Gastrocnemius medialis (tissue), 4 donors: ENCODE measurements around the gene SCN9A. TPM values are rescaled to one million over a fixed set of nuclear protein-coding genes. Genes with fewer than 3 reads are reported as not detected.

Experiments used
- ATAC-seq, 2 donors: fragments of 150-250 bp; one replicate each; pipeline ENCODE4 v1.9.1; 2016
- DNase-seq, 2 donors: peaks; one replicate each; pipeline ENCODE4 v3.0.0-alpha.2; 2019
- H3K27ac ChIP-seq, 4 donors: fragments of 200-600 bp; sonication (generic); 1 replicate in 1 of 4; 2 replicates in 3 of 4; pipeline ENCODE4 v1.5.1; 2016 to 2018; ENCODE audit warnings: mild to moderate bottlenecking in 2 of 4, moderate library complexity in 1 of 4
- H3K27me3 ChIP-seq, 3 donors: fragments of 200-600 bp; sonication (generic) in 2 of 3; 1 replicate in 1 of 3; 2 replicates in 2 of 3; pipeline versions ENCODE4 v1.5.1 to v1.6.0; 2016 to 2019; ENCODE audit warnings: mild to moderate bottlenecking in 1 of 3, moderate library complexity in 1 of 3
- H3K36me3 ChIP-seq, 2 donors: fragments of 200-600 bp; sonication (generic) in 1 of 2; one replicate each; pipeline ENCODE4 v1.5.1; 2017 to 2018
- H3K4me1 ChIP-seq, 2 donors: fragments of 200-600 bp; sonication (generic) in 1 of 2; one replicate each; pipeline ENCODE4 v1.5.1; 2016 to 2017; ENCODE audit warnings: mild to moderate bottlenecking in 2 of 2
- H3K4me3 ChIP-seq, 4 donors: fragments of 200-600 bp; sonication (generic) in 3 of 4; 1 replicate in 1 of 4; 2 replicates in 3 of 4; pipeline ENCODE4 v1.5.1; 2016 to 2019; ENCODE audit warnings: mild to moderate bottlenecking in 2 of 4
- H3K9me3 ChIP-seq, 3 donors: fragments of 200-600 bp; sonication (generic) in 2 of 3; 1 replicate in 1 of 3; 2 replicates in 2 of 3; pipeline ENCODE4 v1.5.1; 2016 to 2019
- POLR2A ChIP-seq, 2 donors: fragments of 450-650 bp; IDR thresholded peaks; one replicate each; pipeline ENCODE4 v1.6.1; 2017; ENCODE audit warnings: antibody characterized with exemption in 2 of 2, mild to moderate bottlenecking in 2 of 2, moderate library complexity in 2 of 2
- in situ Hi-C, 4 donors: fragments of 200-750 bp; cut with MboI; loops; one replicate each; pipeline versions ENCODE4 v1.15.0 to v1.8.0; 2017; ENCODE audit warnings: low sequenced_read_pairs in 4 of 4
- intact Hi-C: fragments of 100-400 bp; cut with DNase I; formaldehyde crosslinking; loops from one replicate; pipeline ENCODE4 v1.15.1; 2023; ENCODE audit warnings: low total_unique reads
- total RNA-seq, 4 donors: library from RNA; depleted of rRNA; stranded (reverse); fragments of >200 nt; gene quantifications; one replicate each; pipeline versions ENCODE4 v1.1.0 to v1.2.3, GENCODE V29; 2016
- TF ChIP-seq, protein P1 (sequence below), 5 experiments: fragments of 450-650 bp in 3 of 5; fragments of 200-600 bp in 2 of 5; sonication (generic) in 2 of 5; IDR thresholded peaks in 4 of 5; conservative IDR thresholded peaks in 1 of 5; 1 replicate in 4 of 5; 2 replicates in 1 of 5; pipeline ENCODE4 v1.5.1; 2016 to 2019; ENCODE audit warnings: antibody characterized with exemption in 5 of 5, mild to moderate bottlenecking in 3 of 5, moderate library complexity in 3 of 5

SCN9A gene
- total RNA-seq, 4 donors from 2014 or later = 0.10 to 1.1 (median 0.49) TPM

- Histone ChIP-seq H3K27me3 (no peaks in the 10 kb centered on the region), H3K36me3 (no peaks in the 10 kb centered on the region), H3K27ac (no peak overlapping the region), H3K4me1 (no peaks in the 10 kb centered on the region), H3K4me3 (no peak overlapping the region), H3K9me3 (no peaks in the 10 kb centered on the region)
- intact Hi-C loops = no loop called here
- ATAC-seq = no peak
- in situ Hi-C loops = no loop called here
- DNase-seq = no peak
- TF ChIP-seq, protein P1, sequence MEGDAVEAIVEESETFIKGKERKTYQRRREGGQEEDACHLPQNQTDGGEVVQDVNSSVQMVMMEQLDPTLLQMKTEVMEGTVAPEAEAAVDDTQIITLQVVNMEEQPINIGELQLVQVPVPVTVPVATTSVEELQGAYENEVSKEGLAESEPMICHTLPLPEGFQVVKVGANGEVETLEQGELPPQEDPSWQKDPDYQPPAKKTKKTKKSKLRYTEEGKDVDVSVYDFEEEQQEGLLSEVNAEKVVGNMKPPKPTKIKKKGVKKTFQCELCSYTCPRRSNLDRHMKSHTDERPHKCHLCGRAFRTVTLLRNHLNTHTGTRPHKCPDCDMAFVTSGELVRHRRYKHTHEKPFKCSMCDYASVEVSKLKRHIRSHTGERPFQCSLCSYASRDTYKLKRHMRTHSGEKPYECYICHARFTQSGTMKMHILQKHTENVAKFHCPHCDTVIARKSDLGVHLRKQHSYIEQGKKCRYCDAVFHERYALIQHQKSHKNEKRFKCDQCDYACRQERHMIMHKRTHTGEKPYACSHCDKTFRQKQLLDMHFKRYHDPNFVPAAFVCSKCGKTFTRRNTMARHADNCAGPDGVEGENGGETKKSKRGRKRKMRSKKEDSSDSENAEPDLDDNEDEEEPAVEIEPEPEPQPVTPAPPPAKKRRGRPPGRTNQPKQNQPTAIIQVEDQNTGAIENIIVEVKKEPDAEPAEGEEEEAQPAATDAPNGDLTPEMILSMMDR (IDR thresholded peaks at IDR 0.05 in 4 of 5, conservative IDR thresholded peaks at IDR 0.05 in 1 of 5) = no peak
- no peak for TF ChIP-seq POLR2A (IDR thresholded peaks at IDR 0.05)
Observed at GRCh38 chr2:166170356-166170755, 205.4 kb downstream of the SCN9A start.

DNA sequence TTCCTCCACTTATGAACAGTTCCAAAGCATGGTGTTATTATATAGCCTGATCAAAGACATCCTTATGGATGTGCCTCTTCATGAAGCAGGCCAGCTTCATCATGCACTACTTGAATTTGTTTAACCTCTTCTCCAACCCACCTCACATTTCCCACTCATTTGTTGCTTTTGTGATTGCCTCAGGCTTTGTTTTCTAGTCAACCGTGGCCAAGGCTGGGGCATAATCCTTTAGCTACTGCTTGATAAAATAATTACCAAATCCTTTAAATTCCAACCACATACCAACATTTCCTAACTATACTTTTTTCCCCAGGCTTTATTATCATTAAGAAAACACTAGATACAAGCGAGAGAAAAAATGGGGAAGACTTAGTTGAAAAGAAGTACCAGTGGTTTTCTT, 208.3 kb downstream of the SCN9A start:
- DNase-seq (no peak), ATAC-seq (no peak)
- no peak overlapping the region for H3K4me3 ChIP-seq
- no peaks in the 10 kb centered on the region for H3K36me3 ChIP-seq
- intact Hi-C loops (no loop called here), in situ Hi-C loops (no loop called here)
- no peaks in the 10 kb centered on the region for H3K27me3 ChIP-seq
- TF ChIP-seq POLR2A (IDR thresholded peaks at IDR 0.05) = no peak
- TF ChIP-seq, protein P1 (IDR thresholded peaks at IDR 0.05 in 4 of 5, conservative IDR thresholded peaks at IDR 0.05 in 1 of 5) = no peak
- no peak overlapping the region for H3K27ac ChIP-seq
- H3K4me1 ChIP-seq = no peaks in the 10 kb centered on the region
- no peaks in the 10 kb centered on the region for H3K9me3 ChIP-seq

DNA sequence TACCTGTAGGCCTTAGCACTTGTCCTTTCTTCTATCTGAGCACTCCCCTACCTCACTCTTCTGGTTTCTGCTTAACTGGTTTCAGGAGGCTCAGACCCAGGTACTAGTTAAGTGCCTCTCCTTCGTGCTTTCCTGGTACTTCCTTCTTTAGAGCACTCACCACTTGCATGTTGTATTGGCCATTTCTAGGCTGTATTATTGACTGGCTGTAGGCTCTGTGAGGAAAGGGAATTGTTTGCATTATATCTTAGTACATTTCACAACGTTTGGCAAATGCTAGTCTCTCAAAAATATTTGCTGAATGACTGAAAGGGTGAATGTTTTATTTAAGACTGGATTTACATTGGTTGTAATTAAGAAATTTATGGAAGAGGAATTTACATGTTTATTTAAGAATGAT, 212.0 kb downstream of the SCN9A start:
- no peaks in the 10 kb centered on the region for H3K4me1 ChIP-seq
- H3K9me3 ChIP-seq = no peaks in the 10 kb centered on the region
- DNase-seq (no peak), ATAC-seq (no peak)
- intact Hi-C loops (no loop called here), in situ Hi-C loops (no loop called here)
- H3K36me3 ChIP-seq = no peaks in the 10 kb centered on the region
- H3K4me3 ChIP-seq = no peak overlapping the region
- H3K27ac ChIP-seq = no peak overlapping the region
- H3K27me3 ChIP-seq = no peaks in the 10 kb centered on the region
- TF ChIP-seq POLR2A (IDR thresholded peaks at IDR 0.05) = no peak
- TF ChIP-seq, protein P1 (IDR thresholded peaks at IDR 0.05 in 4 of 5, conservative IDR thresholded peaks at IDR 0.05 in 1 of 5) = no peak

GRCh38 chr2:166158546-166158945, 217.2 kb downstream of the SCN9A start:
- TF ChIP-seq, protein P1 (IDR thresholded peaks at IDR 0.05 in 4 of 5, conservative IDR thresholded peaks at IDR 0.05 in 1 of 5) = no peak
- no peaks in the 10 kb centered on the region for H3K27me3 ChIP-seq
- DNase-seq = no peak
- H3K9me3 ChIP-seq = no peaks in the 10 kb centered on the region
- in situ Hi-C loops (no loop called here), intact Hi-C loops (no loop called here)
- H3K4me3 ChIP-seq = no peak overlapping the region
- H3K36me3 ChIP-seq = no peaks in the 10 kb centered on the region
- ATAC-seq = no peak
- H3K4me1 ChIP-seq = no peaks in the 10 kb centered on the region
- H3K27ac ChIP-seq = no peak overlapping the region

DNA sequence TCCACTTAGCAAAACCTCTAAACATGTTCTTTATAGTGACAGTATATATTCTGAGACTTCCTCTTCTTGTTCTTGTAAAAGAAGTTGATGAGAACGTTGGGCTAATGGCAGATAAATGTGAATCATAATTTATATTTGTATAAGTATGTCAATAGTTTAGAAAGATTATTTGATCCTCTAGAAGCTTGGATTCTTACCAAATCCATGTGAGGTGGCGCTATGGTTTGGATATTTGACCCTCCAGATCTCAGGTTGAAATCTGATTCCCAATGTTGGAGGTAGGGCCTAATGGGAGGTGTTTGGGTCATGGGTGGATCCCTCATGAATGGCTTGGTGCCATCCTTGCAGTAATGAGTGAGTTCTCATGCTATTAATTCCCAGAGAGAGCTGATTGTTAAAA, 218.2 kb downstream of the SCN9A start:
- Histone ChIP-seq H3K4me1 (no peaks in the 10 kb centered on the region), H3K27ac (no peak overlapping the region), H3K27me3 (no peaks in the 10 kb centered on the region), H3K4me3 (no peak overlapping the region), H3K9me3 (no peaks in the 10 kb centered on the region), H3K36me3 (no peaks in the 10 kb centered on the region)
- in situ Hi-C loops (no loop called here), intact Hi-C loops (no loop called here)
- ATAC-seq = no peak
- DNase-seq = no peak
- TF ChIP-seq POLR2A (IDR thresholded peaks at IDR 0.05) = no peak
- TF ChIP-seq, protein P1 (IDR thresholded peaks at IDR 0.05 in 4 of 5, conservative IDR thresholded peaks at IDR 0.05 in 1 of 5) = no peak
